Heart left ventricle (tissue), 13 donors: Measurements from ENCODE around the gene FAAP100.

Source experiments
- POLR2A ChIP-seq, 2 donors: fragments of 450-650 bp; IDR thresholded peaks; one replicate each; pipeline ENCODE4 v1.6.1; 2017; ENCODE audit warnings: antibody characterized with exemption in 2 of 2, mild to moderate bottlenecking in 2 of 2, moderate library complexity in 2 of 2
- TF ChIP-seq, protein P1 (sequence below), 12 donors: fragments of 200-600 bp; sonication (generic) in 4 of 12; IDR thresholded peaks; one replicate each; pipeline versions ENCODE4 v1.5.0 to v1.8.0; 2018 to 2022; ENCODE audit warnings: antibody characterized with exemption in 12 of 12, mild to moderate bottlenecking in 5 of 12
- donor health status: ischemic (EF 13 %, LVEDD 7.1; RV severe dilation, severe dysfunction).
- donor health status: DM: no; HTN: yes; CAD: no.
- donor health status: DM: no; HTN: no; CAD: no.
- donor health status: ischemic (EF 25% LVEDD 6.9; RV normal size, moderate dysfunction).
- donor health status: ischemic (EF 25% LVEDD 5.7; RV mildly dilated, moderate dysfunction).
- donor health status: ischemic (EF 35%, LVEDD 5.7; RV mildly dilated, moderate dysfunction).
- donor health status: nonischemic (EF 11% LVEDD 7.7; RV severe dilation, severe dysfunction).
- donor health status: DM: yes; HTN: yes; CAD: no.
- donor health status: PGD.
- donor health status: ischemic (EF 29% LVEDD 5.4; RV normal size, mild dysfunction).
- donor health status: nonischemic (EF 23%, LVEDD 6.1; RV moderate dilation, normal function).

DNA sequence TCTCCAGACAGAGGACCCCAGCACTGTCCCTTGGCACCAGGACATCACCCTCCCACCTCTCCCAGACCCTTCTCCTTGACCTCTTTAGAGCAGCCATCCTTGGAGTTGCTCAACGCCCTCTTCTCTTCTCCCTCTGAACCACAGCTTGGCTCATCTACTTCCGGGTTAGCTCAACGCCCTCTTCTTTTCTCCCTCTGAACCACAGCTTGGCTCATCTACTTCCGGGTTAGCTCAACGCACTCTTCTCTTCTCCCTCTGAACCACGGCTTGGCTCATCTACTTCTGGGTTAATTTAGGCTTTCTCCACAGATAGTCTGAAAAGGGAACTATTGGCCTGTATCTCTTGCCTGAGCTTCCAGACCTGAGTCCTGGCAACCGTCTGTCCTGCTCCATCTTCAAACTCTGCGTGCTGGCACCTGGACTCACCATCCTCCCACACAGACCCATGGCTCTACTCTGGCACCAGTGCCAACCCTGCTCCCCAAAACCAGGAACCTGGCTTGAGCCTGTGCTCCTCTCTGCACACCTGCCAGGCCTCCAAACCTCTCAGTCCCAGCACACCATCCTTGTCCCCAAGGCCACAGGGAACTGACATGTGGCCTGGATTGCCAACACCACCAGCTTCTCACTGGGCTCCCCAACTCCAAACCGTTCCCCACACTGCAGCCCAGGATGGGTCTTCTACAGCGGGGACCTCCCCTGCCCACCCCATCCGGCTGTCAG lies 25.3 kb upstream of the FAAP100 start:
- TF ChIP-seq, protein P1, sequence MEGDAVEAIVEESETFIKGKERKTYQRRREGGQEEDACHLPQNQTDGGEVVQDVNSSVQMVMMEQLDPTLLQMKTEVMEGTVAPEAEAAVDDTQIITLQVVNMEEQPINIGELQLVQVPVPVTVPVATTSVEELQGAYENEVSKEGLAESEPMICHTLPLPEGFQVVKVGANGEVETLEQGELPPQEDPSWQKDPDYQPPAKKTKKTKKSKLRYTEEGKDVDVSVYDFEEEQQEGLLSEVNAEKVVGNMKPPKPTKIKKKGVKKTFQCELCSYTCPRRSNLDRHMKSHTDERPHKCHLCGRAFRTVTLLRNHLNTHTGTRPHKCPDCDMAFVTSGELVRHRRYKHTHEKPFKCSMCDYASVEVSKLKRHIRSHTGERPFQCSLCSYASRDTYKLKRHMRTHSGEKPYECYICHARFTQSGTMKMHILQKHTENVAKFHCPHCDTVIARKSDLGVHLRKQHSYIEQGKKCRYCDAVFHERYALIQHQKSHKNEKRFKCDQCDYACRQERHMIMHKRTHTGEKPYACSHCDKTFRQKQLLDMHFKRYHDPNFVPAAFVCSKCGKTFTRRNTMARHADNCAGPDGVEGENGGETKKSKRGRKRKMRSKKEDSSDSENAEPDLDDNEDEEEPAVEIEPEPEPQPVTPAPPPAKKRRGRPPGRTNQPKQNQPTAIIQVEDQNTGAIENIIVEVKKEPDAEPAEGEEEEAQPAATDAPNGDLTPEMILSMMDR (IDR thresholded peaks at IDR 0.05), result no peak
- TF ChIP-seq POLR2A (IDR thresholded peaks at IDR 0.05), result no peak
